KMS-11 (cell line): ENCODE measurements around the gene MIEF2.

ENCODE experiments used
- H2AFZ ChIP-seq: fragments of 200-600 bp; sonication (generic); 2 replicates; pipeline ENCODE4 v1.6.1; 2016; ENCODE audit warnings: antibody characterized with exemption, mixed run types, low read depth
- H3K27ac ChIP-seq: fragments of 200-600 bp; sonication (generic); 2 replicates; pipeline ENCODE4 v1.6.1; 2016; ENCODE audit warnings: mild to moderate bottlenecking, mixed run types
- H3K27me3 ChIP-seq: fragments of 200-600 bp; sonication (generic); 2 replicates; pipeline ENCODE4 v1.6.1; 2017; ENCODE audit warnings: mild to moderate bottlenecking, low read depth, mixed run types, moderate library complexity; ENCODE audit not compliant: insufficient read depth
- H3K36me3 ChIP-seq: fragments of 200-600 bp; sonication (generic); 2 replicates; pipeline ENCODE4 v1.6.1; 2017; ENCODE audit warnings: mild to moderate bottlenecking, mixed run types; ENCODE audit not compliant: insufficient read depth
- H3K4me1 ChIP-seq: fragments of 200-600 bp; sonication (generic); 2 replicates; pipeline ENCODE4 v1.6.1; 2016; ENCODE audit warnings: mild to moderate bottlenecking, low read depth, mixed run types; ENCODE audit not compliant: poor library complexity, severe bottlenecking
- H3K4me2 ChIP-seq: fragments of 200-600 bp; sonication (generic); 2 replicates; pipeline ENCODE4 v1.7.0; 2016; ENCODE audit warnings: mild to moderate bottlenecking, mixed run types
- H3K4me3 ChIP-seq: fragments of 200-600 bp; sonication (generic); IDR thresholded peaks from 2 replicates; pipeline ENCODE4 v1.6.1; 2017; ENCODE audit warnings: low read depth, low read length, mixed read lengths; ENCODE audit not compliant: insufficient read depth
- H3K79me2 ChIP-seq: fragments of 200-600 bp; sonication (generic); 2 replicates; pipeline ENCODE4 v1.6.1; 2016; ENCODE audit warnings: low read depth, mixed run types; ENCODE audit not compliant: insufficient read depth
- H3K9ac ChIP-seq: fragments of 200-600 bp; sonication (generic); 2 replicates; pipeline ENCODE4 v1.6.1; 2016; ENCODE audit warnings: mild to moderate bottlenecking, mixed run types
- H4K20me1 ChIP-seq: fragments of 200-600 bp; sonication (generic); 2 replicates; pipeline ENCODE4 v1.6.1; 2016; ENCODE audit warnings: mild to moderate bottlenecking, mixed run types; ENCODE audit not compliant: insufficient read depth
- CTCF ChIP-seq: fragments of 200-600 bp; sonication (generic); conservative IDR thresholded peaks from 2 replicates; pipeline ENCODE4 v1.6.1; 2017; ENCODE audit warnings: low read depth, mild to moderate bottlenecking, antibody characterized with exemption, low read length, moderate library complexity, mixed read lengths

MIEF2 gene

DNA sequence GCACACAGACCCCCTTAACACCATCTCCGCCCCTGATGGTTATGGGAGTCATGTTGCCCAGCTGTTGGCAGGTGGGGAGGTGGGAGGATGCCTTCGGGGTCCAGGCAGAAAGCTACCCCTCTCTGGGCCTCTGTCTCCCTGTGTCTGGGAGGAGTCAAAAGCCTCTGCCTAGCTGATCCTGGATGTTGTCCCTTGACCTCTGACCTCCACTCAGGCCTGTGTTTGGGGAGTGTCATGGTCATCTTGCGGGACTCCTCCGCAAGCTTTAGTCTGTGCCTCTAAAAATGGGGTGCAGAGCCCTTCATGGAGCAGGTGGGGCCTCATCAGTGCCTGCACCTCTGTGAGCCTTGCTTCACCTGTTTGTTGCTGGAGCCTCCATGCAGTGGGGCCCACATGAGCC lies 31.2 kb upstream of the MIEF2 start:
- H3K9ac ChIP-seq, result no peak overlapping the region
- no peak overlapping the region for H3K27ac ChIP-seq
- no peaks in the 10 kb centered on the region for H3K4me1 ChIP-seq

GRCh38 chr17:18229771-18230170 lies 30.7 kb upstream of the MIEF2 start:
- H3K9ac ChIP-seq, result no peak overlapping the region
- no peak overlapping the region for H3K27ac ChIP-seq
- H3K36me3 ChIP-seq, result no peaks in the 10 kb centered on the region
- no peaks in the 10 kb centered on the region for H4K20me1 ChIP-seq
- no peaks in the 10 kb centered on the region for H3K4me1 ChIP-seq
- H3K4me2 ChIP-seq, result no peak overlapping the region
- H2AFZ ChIP-seq, result no peak overlapping the region
- H3K27me3 ChIP-seq, result no peaks in the 10 kb centered on the region
- no peaks in the 10 kb centered on the region for H3K79me2 ChIP-seq
- no peak for TF ChIP-seq CTCF
- H3K4me3 ChIP-seq, result no peak overlapping the region

More for the DNA sequence above, 31.2 kb upstream of the MIEF2 start:
- H3K4me2 ChIP-seq, result no peak overlapping the region
- H3K4me3 ChIP-seq, result no peak overlapping the region
- no peaks in the 10 kb centered on the region for H4K20me1 ChIP-seq
- TF ChIP-seq CTCF, result no peak
- no peak overlapping the region for H2AFZ ChIP-seq
- H3K27me3 ChIP-seq, result no peaks in the 10 kb centered on the region
- H3K79me2 ChIP-seq, result no peaks in the 10 kb centered on the region
- no peaks in the 10 kb centered on the region for H3K36me3 ChIP-seq

DNA sequence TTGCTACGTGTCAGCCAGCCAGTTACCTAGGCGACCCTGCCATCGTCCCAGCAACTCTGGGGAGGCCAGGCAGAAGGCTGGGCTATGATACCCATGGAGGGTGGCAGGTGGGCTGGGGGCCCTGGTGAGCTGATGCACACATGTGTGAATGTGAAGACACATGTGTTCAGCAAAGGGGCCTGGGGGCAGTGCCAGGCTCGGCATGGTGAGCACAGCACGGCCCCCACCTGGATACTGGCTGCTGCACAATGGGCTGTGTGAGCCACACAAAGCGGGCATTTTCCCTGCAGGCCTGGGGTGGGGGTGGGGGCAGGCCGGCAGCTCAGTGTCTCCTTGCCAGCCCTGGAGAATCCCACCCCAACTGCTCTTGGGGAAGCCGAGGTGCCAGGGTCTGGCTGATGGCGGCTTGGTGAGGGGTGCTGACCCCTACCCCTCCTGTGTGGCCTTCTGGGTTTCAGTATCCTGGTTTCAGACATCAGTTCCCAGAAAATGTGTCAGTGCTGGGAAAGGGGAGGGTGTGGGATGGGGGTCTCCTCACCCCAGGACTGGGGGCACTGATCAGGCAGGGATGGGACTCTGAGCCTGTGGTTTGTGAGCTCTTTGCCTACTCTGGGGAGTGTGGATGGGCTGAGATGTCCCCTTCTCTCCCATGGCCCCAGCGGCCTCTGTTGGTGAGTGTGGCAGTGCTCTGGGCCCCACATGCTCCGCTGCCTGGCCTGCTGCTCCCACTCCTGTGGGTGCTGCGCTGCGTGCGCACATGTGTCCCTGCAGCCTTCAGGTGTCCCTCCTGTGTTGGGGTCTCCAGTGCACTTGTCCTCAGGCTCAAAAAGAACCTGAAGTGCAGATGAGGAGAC lies 29.9 kb upstream of the MIEF2 start:
- Histone ChIP-seq H3K4me2 (no peak overlapping the region), H4K20me1 (no peaks in the 10 kb centered on the region), H3K4me1 (no peaks in the 10 kb centered on the region), H3K27ac (no peak overlapping the region), H3K27me3 (no peaks in the 10 kb centered on the region), H2AFZ (no peak overlapping the region), H3K9ac (no peak overlapping the region), H3K36me3 (no peaks in the 10 kb centered on the region), H3K4me3 (no peak overlapping the region), H3K79me2 (no peaks in the 10 kb centered on the region)
- TF ChIP-seq CTCF, result no peak

GRCh38 chr17:18231164-18231563 lies 29.3 kb upstream of the MIEF2 start:
- H3K27ac ChIP-seq, result no peak overlapping the region
- H3K27me3 ChIP-seq, result no peaks in the 10 kb centered on the region
- no peak for TF ChIP-seq CTCF
- no peak overlapping the region for H3K4me3 ChIP-seq
- H3K36me3 ChIP-seq, result no peaks in the 10 kb centered on the region
- no peaks in the 10 kb centered on the region for H3K79me2 ChIP-seq
- H4K20me1 ChIP-seq, result no peaks in the 10 kb centered on the region
- no peak overlapping the region for H3K9ac ChIP-seq
- no peaks in the 10 kb centered on the region for H3K4me1 ChIP-seq
- H3K4me2 ChIP-seq, result no peak overlapping the region
- H2AFZ ChIP-seq, result no peak overlapping the region
